CD8-positive, alpha-beta memory T cell (primary cell): Measurements from ENCODE around the gene WDR45B. TPM values are rescaled to one million over a fixed set of nuclear protein-coding genes. Genes with fewer than 3 reads are reported as not detected.

Source experiments
- CTCF ChIA-PET: fragments of 350-600 bp; sonication (Branson Sonifier 250); formaldehyde crosslinking; loops from one replicate; lab custom pipeline; 2021; ENCODE audit warnings: antibody characterized with exemption; lab: Charles Lee
- POLR2A ChIA-PET: fragments of 350-600 bp; sonication (Branson Sonifier 250); formaldehyde crosslinking; loops from one replicate; lab custom pipeline; 2021; ENCODE audit warnings: antibody characterized with exemption; lab: Charles Lee
- DNase-seq, 5 donors: peaks; one replicate each; pipeline versions ENCODE4 v3.0.0 to v3.0.0-alpha.2; 2020 to 2022; ENCODE audit warnings: mixed read lengths in 1 of 5
- H3K27ac ChIP-seq: one replicate; pipeline ENCODE4 v1.7.0; 2013; ENCODE audit warnings: low read depth, mild to moderate bottlenecking, low read length, moderate library complexity
- H3K27me3 ChIP-seq: 2 replicates; pipeline ENCODE4 v1.7.0; 2013; ENCODE audit warnings: low read length, mild to moderate bottlenecking; ENCODE audit not compliant: insufficient read depth, poor library complexity, severe bottlenecking
- H3K36me3 ChIP-seq: 2 replicates; pipeline ENCODE4 v1.7.0; 2013; ENCODE audit warnings: mild to moderate bottlenecking, low read length, moderate library complexity; ENCODE audit not compliant: insufficient read depth
- H3K4me1 ChIP-seq: 2 replicates; pipeline ENCODE4 v1.7.0; 2013; ENCODE audit warnings: mild to moderate bottlenecking, low read length, moderate library complexity; ENCODE audit not compliant: insufficient read depth
- H3K4me3 ChIP-seq: 2 replicates; pipeline ENCODE4 v1.7.0; 2013; ENCODE audit warnings: mild to moderate bottlenecking, low read length
- H3K9me3 ChIP-seq: 2 replicates; pipeline ENCODE4 v1.7.0; 2013; ENCODE audit warnings: mild to moderate bottlenecking, low read length
- H3K27ac Mint-ChIP-seq, 8 donors: one replicate each; pipeline ENCODE4 v1.8.0; 2020 to 2021; ENCODE audit warnings: mixed read lengths in 8 of 8, mild to moderate bottlenecking in 6 of 8, inconsistent platforms in 3 of 8, moderate library complexity in 3 of 8
- H3K27me3 Mint-ChIP-seq, 2 donors: one replicate each; pipeline ENCODE4 v1.8.0; 2020 to 2021; ENCODE audit warnings: mixed read lengths in 2 of 2, mild to moderate bottlenecking in 1 of 2, moderate library complexity in 1 of 2
- H3K36me3 Mint-ChIP-seq, 3 donors: one replicate each; pipeline ENCODE4 v1.8.0; 2020 to 2021; ENCODE audit warnings: mixed read lengths in 3 of 3, inconsistent platforms in 1 of 3, mild to moderate bottlenecking in 1 of 3
- H3K4me1 Mint-ChIP-seq, 3 donors: one replicate each; pipeline ENCODE4 v1.8.0; 2020 to 2021; ENCODE audit warnings: mixed read lengths in 3 of 3, inconsistent platforms in 1 of 3, mild to moderate bottlenecking in 1 of 3
- H3K4me3 Mint-ChIP-seq, 7 donors: one replicate each; pipeline ENCODE4 v1.8.0; 2020 to 2021; ENCODE audit warnings: mixed read lengths in 7 of 7, mild to moderate bottlenecking in 6 of 7, moderate library complexity in 4 of 7, inconsistent platforms in 2 of 7
- H3K9me3 Mint-ChIP-seq, 5 donors: one replicate each; pipeline ENCODE4 v1.8.0; 2020 to 2022; ENCODE audit warnings: mixed read lengths in 5 of 5, mild to moderate bottlenecking in 3 of 5, moderate library complexity in 2 of 5, inconsistent platforms in 1 of 5
- polyA plus RNA-seq: library from polyadenylated mRNA; unstranded; fragments of 300-500 nt; fragmentation: Illumina TruSeq; gene quantifications from one replicate; pipeline ENCODE4 v1.2.3, GENCODE V29; 2021
- total RNA-seq, 2 experiments: library from RNA; stranded (reverse); gene quantifications; one replicate each; pipeline ENCODE4 v1.2.3, GENCODE V29; 2021

The WDR45B gene
- total and polyA plus RNA-seq, 3 experiments from 2014 or later, result 41.9 to 50.1 (median 49.1) TPM

GRCh38 chr17:82650723-82651122, 2.5 kb upstream of the WDR45B start:
- no peak for DNase-seq
- peak overlapping the region in 1 of 7 donors; percentile 54 for H3K4me3 Mint-ChIP-seq
- H3K36me3 Mint-ChIP-seq, result peaks cover 0 to 4% (median 0%) of the 10 kb centered on the region in 3 donors
- H3K27me3 ChIP-seq, result no peaks in the 10 kb centered on the region
- no peak overlapping the region for H3K27ac ChIP-seq
- no peak overlapping the region for H3K4me3 ChIP-seq
- no peaks in the 10 kb centered on the region for H3K9me3 ChIP-seq
- ChIA-PET POLR2A (no interaction called here), CTCF (no interaction called here)
- H3K4me1 ChIP-seq, result peaks cover 20% of the 10 kb centered on the region
- no peaks in the 10 kb centered on the region for H3K36me3 ChIP-seq
- H3K27me3 Mint-ChIP-seq, result peaks cover 0 to 1% of the 10 kb centered on the region in 2 donors
- H3K27ac Mint-ChIP-seq, result peak overlapping the region in 3 of 8 donors; percentile 14 to 79 (median 56)
- H3K9me3 Mint-ChIP-seq, result no peaks in the 10 kb centered on the region
- H3K4me1 Mint-ChIP-seq, result peaks cover 11 to 19% (median 14%) of the 10 kb centered on the region in 3 donors

GRCh38 chr17:82649501-82650261, 1.4 kb upstream of the WDR45B start:
- peaks cover 26% of the 10 kb centered on the region for H3K4me1 ChIP-seq
- H3K9me3 ChIP-seq, result no peaks in the 10 kb centered on the region
- peaks cover 17 to 26% (median 22%) of the 10 kb centered on the region in 3 donors for H3K4me1 Mint-ChIP-seq
- peaks cover 0 to 2% of the 10 kb centered on the region in 2 donors for H3K27me3 Mint-ChIP-seq
- CTCF ChIA-PET, result interaction anchor here (1.0 kb wide), 1 partner anchor 19 kb away, joined by 3 read pairs; no protein-coding TSS in a partner anchor
- H3K4me3 ChIP-seq, result no peak overlapping the region
- no peaks in the 10 kb centered on the region for H3K9me3 Mint-ChIP-seq
- DNase-seq, result no peak
- peak overlapping the region; percentile 43 to 87 (median 50) for H3K4me3 Mint-ChIP-seq
- H3K27me3 ChIP-seq, result no peaks in the 10 kb centered on the region
- H3K27ac ChIP-seq, result no peak overlapping the region
- POLR2A ChIA-PET, result no interaction called here
- peaks cover 0 to 10% (median 0%) of the 10 kb centered on the region in 3 donors for H3K36me3 Mint-ChIP-seq
- H3K27ac Mint-ChIP-seq, result peak overlapping the region in 7 of 8 donors; percentile 23 to 86 (median 79)
- peaks cover under 1% of the 10 kb centered on the region for H3K36me3 ChIP-seq

- no peak overlapping the region for H3K27ac ChIP-seq
- peak overlapping the region; percentile 28 for H3K4me3 ChIP-seq
- CTCF ChIA-PET, result no interaction called here
Measured at GRCh38 chr17:82648742-82649331, 593 bp upstream of the WDR45B start.

GRCh38 chr17:82647593-82648164, 565 bp downstream of the WDR45B start:
- peaks cover 26% of the 10 kb centered on the region for H3K4me1 ChIP-seq
- H3K27me3 ChIP-seq, result no peaks in the 10 kb centered on the region
- peaks cover 20% of the 10 kb centered on the region for H3K36me3 ChIP-seq
- ChIA-PET POLR2A (interaction anchor here (0.6 kb wide), 1 partner anchor 93 kb away, joined by 3 read pairs; no protein-coding TSS in a partner anchor), CTCF (no interaction called here)
- H3K4me3 Mint-ChIP-seq, result peak overlapping the region; percentile 77 to 92 (median 82)
- H3K9me3 ChIP-seq, result no peaks in the 10 kb centered on the region
- H3K4me1 Mint-ChIP-seq, result peaks cover 18 to 40% (median 27%) of the 10 kb centered on the region in 3 donors
- DNase-seq, result peak; percentile 41 to 69 (median 53)
- H3K9me3 Mint-ChIP-seq, result no peaks in the 10 kb centered on the region
- H3K27ac Mint-ChIP-seq, result peak overlapping the region; percentile 34 to 96 (median 76)
- peak overlapping the region; percentile 78 for H3K4me3 ChIP-seq
- H3K27me3 Mint-ChIP-seq, result peaks cover 0 to 2% of the 10 kb centered on the region in 2 donors
- peaks cover 1 to 28% (median 4%) of the 10 kb centered on the region in 3 donors for H3K36me3 Mint-ChIP-seq
- H3K27ac ChIP-seq, result peak overlapping the region; percentile 90

More at GRCh38 chr17:82648742-82649331, 593 bp upstream of the WDR45B start:
- peak overlapping the region in 6 of 7 donors; percentile 41 to 87 (median 48) for H3K4me3 Mint-ChIP-seq
- peak overlapping the region in 4 of 8 donors; percentile 35 to 79 (median 60) for H3K27ac Mint-ChIP-seq
- H3K9me3 Mint-ChIP-seq, result no peaks in the 10 kb centered on the region
- H3K4me1 ChIP-seq, result peaks cover 26% of the 10 kb centered on the region
- H3K4me1 Mint-ChIP-seq, result peaks cover 18 to 35% (median 26%) of the 10 kb centered on the region in 3 donors
- DNase-seq, result peak in 3 of 5 donors; percentile 38 to 75 (median 53)
- peaks cover 0 to 18% (median 3%) of the 10 kb centered on the region in 3 donors for H3K36me3 Mint-ChIP-seq
- POLR2A ChIA-PET, result no interaction called here
- H3K27me3 ChIP-seq, result no peaks in the 10 kb centered on the region
- H3K36me3 ChIP-seq, result peaks cover 9% of the 10 kb centered on the region
- H3K9me3 ChIP-seq, result no peaks in the 10 kb centered on the region
- peaks cover 0 to 2% of the 10 kb centered on the region in 2 donors for H3K27me3 Mint-ChIP-seq

GRCh38 chr17:82645516-82645915, 2.7 kb downstream of the WDR45B start:
- Mint-ChIP-seq H3K36me3 (peaks cover 5 to 46% (median 6%) of the 10 kb centered on the region in 3 donors), H3K27ac (peak overlapping the region in 2 of 8 donors; percentile 75 to 76), H3K9me3 (no peaks in the 10 kb centered on the region), H3K4me3 (peak overlapping the region in 6 of 7 donors; percentile 14 to 86 (median 70)), H3K4me1 (peaks cover 21 to 48% (median 29%) of the 10 kb centered on the region in 3 donors), H3K27me3 (peaks cover 0 to 2% of the 10 kb centered on the region in 2 donors)
- Histone ChIP-seq H3K4me3 (no peak overlapping the region), H3K27me3 (no peaks in the 10 kb centered on the region), H3K9me3 (no peaks in the 10 kb centered on the region), H3K36me3 (peaks cover 35% of the 10 kb centered on the region), H3K4me1 (peaks cover 26% of the 10 kb centered on the region), H3K27ac (no peak overlapping the region)
- POLR2A ChIA-PET, result no interaction called here
- DNase-seq, result no peak
- CTCF ChIA-PET, result no interaction called here

- POLR2A ChIA-PET, result no interaction called here
- Mint-ChIP-seq H3K4me1 (peaks cover 28 to 58% (median 42%) of the 10 kb centered on the region in 3 donors), H3K36me3 (peaks cover 5 to 57% (median 13%) of the 10 kb centered on the region in 3 donors), H3K9me3 (no peaks in the 10 kb centered on the region), H3K27me3 (peaks cover 0 to 2% of the 10 kb centered on the region in 2 donors), H3K27ac (no peak overlapping the region), H3K4me3 (peak overlapping the region in 1 of 7 donors; percentile 52)
- no peak overlapping the region for H3K27ac ChIP-seq
- DNase-seq, result no peak
- H3K9me3 ChIP-seq, result no peaks in the 10 kb centered on the region
- peaks cover 24% of the 10 kb centered on the region for H3K4me1 ChIP-seq
- CTCF ChIA-PET, result no interaction called here
- H3K36me3 ChIP-seq, result peaks cover 37% of the 10 kb centered on the region
- H3K27me3 ChIP-seq, result no peaks in the 10 kb centered on the region
- no peak overlapping the region for H3K4me3 ChIP-seq
Measured at GRCh38 chr17:82644148-82644547, 4.1 kb downstream of the WDR45B start.

- POLR2A ChIA-PET, result no interaction called here
- H3K27ac ChIP-seq, result no peak overlapping the region
- no peak for DNase-seq
- Mint-ChIP-seq H3K27me3 (peaks cover 0 to 2% of the 10 kb centered on the region in 2 donors), H3K36me3 (peaks cover 11 to 70% (median 16%) of the 10 kb centered on the region in 3 donors), H3K27ac (no peak overlapping the region), H3K4me1 (peaks cover 34 to 68% (median 50%) of the 10 kb centered on the region in 3 donors), H3K9me3 (no peaks in the 10 kb centered on the region), H3K4me3 (no peak overlapping the region)
- CTCF ChIA-PET, result no interaction called here
- no peaks in the 10 kb centered on the region for H3K9me3 ChIP-seq
- H3K27me3 ChIP-seq, result no peaks in the 10 kb centered on the region
- peaks cover 37% of the 10 kb centered on the region for H3K36me3 ChIP-seq
- H3K4me1 ChIP-seq, result peaks cover 19% of the 10 kb centered on the region
- no peak overlapping the region for H3K4me3 ChIP-seq
Measured at GRCh38 chr17:82642022-82642421, 6.2 kb downstream of the WDR45B start.
